ENCODE measurements around the gene DIPK1A.

DNA sequence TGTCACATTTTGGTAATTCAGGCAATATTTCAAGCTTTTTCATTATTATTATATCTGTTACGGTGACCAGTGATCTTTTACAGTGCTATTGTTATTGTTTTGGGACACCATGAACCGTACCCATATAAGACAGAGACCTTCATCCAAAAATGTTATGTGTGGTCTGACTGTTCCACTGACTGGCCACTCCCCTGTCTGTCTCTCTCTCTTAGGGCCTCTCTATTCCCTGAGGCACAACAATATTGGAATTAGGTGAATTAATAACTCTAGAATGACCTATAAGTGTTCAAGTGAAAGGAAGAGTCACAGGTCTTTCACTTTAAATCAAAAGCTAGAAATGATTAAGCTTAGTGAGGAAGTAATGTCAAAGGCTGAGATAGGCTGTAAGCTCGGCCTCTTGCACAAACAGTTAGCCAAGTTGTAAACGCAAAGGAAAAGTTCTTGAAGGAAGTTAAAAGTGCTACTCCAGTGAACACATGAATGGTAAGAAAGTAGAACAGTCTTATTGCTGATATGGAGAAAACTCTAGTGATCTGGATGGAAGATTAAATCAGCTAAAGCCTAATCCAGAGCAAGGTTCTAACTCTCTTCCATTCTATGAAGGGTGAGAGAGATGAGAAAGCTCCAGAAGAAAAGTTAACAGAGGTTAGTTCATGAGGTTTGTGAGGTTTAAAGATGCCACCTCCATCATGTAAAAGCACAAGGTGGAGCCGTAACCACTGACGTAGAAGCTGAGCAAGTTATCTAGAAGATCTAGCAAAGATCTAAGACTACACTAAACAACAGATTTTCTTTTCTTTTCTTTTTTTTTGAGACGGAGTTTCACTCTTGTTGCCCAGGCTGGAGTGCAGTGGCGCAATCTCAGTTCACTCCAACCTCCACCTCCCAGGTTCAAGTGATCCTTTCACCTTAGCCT is 19.7 kb upstream of the DIPK1A start:
- TF ChIP-seq POLR2A (IDR thresholded peaks at IDR 0.05) (no peak), CTCF (IDR thresholded peaks at IDR 0.05) (no peak), POLR2AphosphoS5 (IDR thresholded peaks at IDR 0.05; ENCODE audit: insufficient read depth in 1 of 2, low read depth in 1 of 2) (no peak)
